IPS-15b (cell line): ENCODE results near the gene NRN1.
"Not testable (repeated sequence)": the region's sequence is repeated elsewhere in the genome, so short reads cannot be mapped to it uniquely, and the experiment has no call there.

Experiments
- H3K27me3 ChIP-seq: one replicate; pipeline ENCODE4 v1.6.1; 2013; ENCODE audit warnings: low read length; ENCODE audit not compliant: control insufficient read depth, insufficient read depth
- H3K36me3 ChIP-seq: one replicate; pipeline ENCODE4 v1.6.1; 2013; ENCODE audit warnings: low read length; ENCODE audit not compliant: control insufficient read depth, insufficient read depth
- H3K4me1 ChIP-seq: one replicate; pipeline ENCODE4 v1.6.1; 2013; ENCODE audit warnings: mild to moderate bottlenecking, low read length; ENCODE audit not compliant: control insufficient read depth, insufficient read depth
- H3K4me3 ChIP-seq: one replicate; pipeline ENCODE4 v1.5.1; 2013; ENCODE audit warnings: low read depth, low read length
- H3K9ac ChIP-seq: one replicate; pipeline ENCODE4 v1.6.1; 2013; ENCODE audit warnings: low read depth, mild to moderate bottlenecking, low read length
- H3K9me3 ChIP-seq: one replicate; pipeline ENCODE4 v1.6.1; 2013; ENCODE audit warnings: mild to moderate bottlenecking, low read length; ENCODE audit not compliant: control insufficient read depth, insufficient read depth

The NRN1 gene

GRCh38 chr6:5992551-5993225 is 14.0 kb downstream of the NRN1 start:
- peaks cover 3% of the 10 kb centered on the region for H3K4me1 ChIP-seq
- no peaks in the 10 kb centered on the region for H3K9me3 ChIP-seq
- no peak overlapping the region for H3K9ac ChIP-seq
- H3K4me3 ChIP-seq: no peak overlapping the region
- peaks cover 83% of the 10 kb centered on the region for H3K27me3 ChIP-seq
- H3K36me3 ChIP-seq: no peaks in the 10 kb centered on the region

GRCh38 chr6:5990786-5991185 is 15.9 kb downstream of the NRN1 start:
- Histone ChIP-seq H3K9ac (no peak overlapping the region), H3K36me3 (no peaks in the 10 kb centered on the region), H3K4me1 (peaks cover 3% of the 10 kb centered on the region), H3K9me3 (no peaks in the 10 kb centered on the region), H3K4me3 (no peak overlapping the region), H3K27me3 (peaks cover 67% of the 10 kb centered on the region)

GRCh38 chr6:5989141-5989723 is 17.5 kb downstream of the NRN1 start:
- no peak overlapping the region for H3K4me3 ChIP-seq
- H3K4me1 ChIP-seq: peaks cover 3% of the 10 kb centered on the region
- no peaks in the 10 kb centered on the region for H3K36me3 ChIP-seq
- no peak overlapping the region for H3K9ac ChIP-seq
- H3K27me3 ChIP-seq: peaks cover 51% of the 10 kb centered on the region
- no peaks in the 10 kb centered on the region for H3K9me3 ChIP-seq

- Histone ChIP-seq H3K36me3 (no peaks in the 10 kb centered on the region), H3K4me1 (no peaks in the 10 kb centered on the region), H3K4me3 (no peak overlapping the region), H3K27me3 (peaks cover 28% of the 10 kb centered on the region), H3K9me3 (no peaks in the 10 kb centered on the region), H3K9ac (no peak overlapping the region)
These were observed 19.9 kb downstream of the NRN1 start for GRCh38 chr6:5986861-5987260.

GRCh38 chr6:5984150-5985089 is 22.3 kb downstream of the NRN1 start:
- Histone ChIP-seq H3K27me3 (peaks cover 9% of the 10 kb centered on the region), H3K36me3 (no peaks in the 10 kb centered on the region), H3K9ac (no peak overlapping the region), H3K9me3 (no peaks in the 10 kb centered on the region), H3K4me1 (no peaks in the 10 kb centered on the region), H3K4me3 (no peak overlapping the region)

GRCh38 chr6:5981126-5982026 is 25.3 kb downstream of the NRN1 start:
- H3K4me1 ChIP-seq: no peaks in the 10 kb centered on the region
- H3K9ac ChIP-seq: no peak overlapping the region
- H3K36me3 ChIP-seq: no peaks in the 10 kb centered on the region
- H3K4me3 ChIP-seq: no peak overlapping the region
- no peaks in the 10 kb centered on the region for H3K27me3 ChIP-seq
- H3K9me3 ChIP-seq: no peaks in the 10 kb centered on the region

GRCh38 chr6:5979650-5980420 is 26.9 kb downstream of the NRN1 start:
- Histone ChIP-seq H3K4me1 (no peaks in the 10 kb centered on the region), H3K9me3 (no peaks in the 10 kb centered on the region), H3K4me3 (no peak overlapping the region), H3K36me3 (no peaks in the 10 kb centered on the region), H3K9ac (no peak overlapping the region), H3K27me3 (no peaks in the 10 kb centered on the region)

GRCh38 chr6:5976811-5977210 is 29.9 kb downstream of the NRN1 start:
- Histone ChIP-seq H3K9ac (no peak overlapping the region), H3K36me3 (no peaks in the 10 kb centered on the region), H3K9me3 (no peaks in the 10 kb centered on the region), H3K27me3 (no peaks in the 10 kb centered on the region), H3K4me1 (no peaks in the 10 kb centered on the region), H3K4me3 (no peak overlapping the region)

- no peaks in the 10 kb centered on the region for H3K27me3 ChIP-seq
- no peak overlapping the region for H3K9ac ChIP-seq
- no peaks in the 10 kb centered on the region for H3K36me3 ChIP-seq
- no peak overlapping the region for H3K4me3 ChIP-seq
- H3K9me3 ChIP-seq: no peaks in the 10 kb centered on the region
- no peaks in the 10 kb centered on the region for H3K4me1 ChIP-seq
These were observed 37.6 kb downstream of the NRN1 start for GRCh38 chr6:5968817-5969734.

GRCh38 chr6:5968036-5968435 is 38.7 kb downstream of the NRN1 start:
- H3K36me3 ChIP-seq, H3K27me3 ChIP-seq, H3K4me1 ChIP-seq, H3K9me3 ChIP-seq, H3K9ac ChIP-seq, H3K4me3 ChIP-seq: not testable (repeated sequence)
